HepG2 (cell line): ENCODE measurements around the gene RABGAP1L. TPM values are rescaled to one million over a fixed set of nuclear protein-coding genes. Genes with fewer than 3 reads are reported as not detected.

Experiments used
- ATAC-seq: fragments of 200-7000 bp; cut with Tn5 transposase; 3 replicates; pipeline ENCODE4 v1.9.1; 2020; ENCODE audit warnings: mild to moderate bottlenecking, moderate library complexity
- BruUV-seq: library from RNA; stranded (reverse); fragments of 400-500 nt; replicated peaks from 2 replicates; lab custom pipeline; 2021; lab: Mats Ljungman, UMichigan
- CTCF ChIA-PET: fragments of 300-600 bp; formaldehyde crosslinking; extraction: SDS; loops from one replicate; lab custom pipeline; 2021; ENCODE audit warnings: low total read pairs, inconsistent platforms, low intra/inter-chr PET ratio; lab: Yijun Ruan, JAX
- POLR2A ChIA-PET: fragments of 350-600 bp; sonication (Branson Sonifier 250); formaldehyde crosslinking; loops from one replicate; lab custom pipeline; 2020; ENCODE audit warnings: antibody characterized with exemption, inconsistent platforms; lab: Yijun Ruan, JAX
- DNase-seq: peaks from one replicate; pipeline ENCODE4 v3.0.0-alpha.2; 2015; ENCODE audit warnings: low spot score
- FAIRE-seq: peaks from 3 replicates; lab custom pipeline; 2011; peaks lifted over from hg19 to GRCh38; lab: Jason Lieb, UNC
- H2AFZ ChIP-seq: one replicate; pipeline ENCODE4 v1.6.1; 2011; ENCODE audit warnings: low read length, inconsistent platforms
- H3K27ac ChIP-seq: fragments of 300-600 bp; 3 replicates; pipeline ENCODE4 v1.8.0; 2011; ENCODE audit warnings: mixed run types, mild to moderate bottlenecking, mixed read lengths, low read length, inconsistent platforms; ENCODE audit not compliant: insufficient read depth; ENCODE audit errors: extremely low read length
- H3K27me3 ChIP-seq, 2 experiments: fragments of 200-600 bp in 1 of 2; 2 replicates in 1 of 2; 3 replicates in 1 of 2; pipeline versions ENCODE4 v1.6.0 to v1.8.0; 2011; ENCODE audit warnings: low read length in 2 of 2, mild to moderate bottlenecking in 2 of 2, moderate library complexity in 2 of 2, inconsistent platforms in 1 of 2; ENCODE audit not compliant: insufficient read depth in 2 of 2, control insufficient read depth in 1 of 2
- H3K36me3 ChIP-seq, 2 experiments: fragments of 200-600 bp in 1 of 2; replicated peaks in 1 of 2; 2 replicates in 1 of 2; 3 replicates in 1 of 2; pipeline versions ENCODE4 v1.5.1 to v1.8.0; 2011; ENCODE audit warnings: low read length in 2 of 2, inconsistent platforms in 1 of 2; ENCODE audit not compliant: insufficient read depth in 2 of 2, control insufficient read depth in 1 of 2
- H3K4me1 ChIP-seq: 2 replicates; pipeline ENCODE4 v1.5.1; 2012; ENCODE audit warnings: low read length, inconsistent platforms; ENCODE audit not compliant: insufficient read depth
- H3K4me2 ChIP-seq: 2 replicates; pipeline ENCODE4 v1.6.0; 2011; ENCODE audit warnings: low read depth, low read length, inconsistent platforms
- H3K4me3 ChIP-seq, 3 experiments: fragments of 200-600 bp in 1 of 3; sonication (generic), shearing (Covaris generic) in 1 of 3; replicated peaks in 1 of 3; 2 replicates each; pipeline ENCODE4 v1.5.1; 2011 to 2016; ENCODE audit warnings: low read length in 3 of 3, inconsistent platforms in 2 of 3, low read depth in 2 of 3, mild to moderate bottlenecking in 2 of 3, control low read depth in 1 of 3, mixed read lengths in 1 of 3; ENCODE audit not compliant: insufficient read depth in 1 of 3
- H3K79me2 ChIP-seq: one replicate; pipeline ENCODE4 v1.6.1; 2011; ENCODE audit warnings: low read length, inconsistent platforms; ENCODE audit not compliant: insufficient read depth
- H3K9ac ChIP-seq: 2 replicates; pipeline ENCODE4 v1.6.0; 2011; ENCODE audit warnings: mild to moderate bottlenecking, low read depth, low read length, inconsistent platforms; ENCODE audit not compliant: insufficient read depth
- H3K9me3 ChIP-seq: 2 replicates; pipeline ENCODE4 v1.5.1; 2012; ENCODE audit warnings: mild to moderate bottlenecking, low read length
- H4K20me1 ChIP-seq: 2 replicates; pipeline ENCODE4 v1.6.0; 2011; ENCODE audit warnings: inconsistent platforms, mild to moderate bottlenecking, low read length, moderate library complexity; ENCODE audit not compliant: insufficient read depth
- GATAD2A ChIP-seq: IDR thresholded peaks from 2 replicates; pipeline ENCODE4 v1.6.1; 2016
- HMG20A ChIP-seq: IDR thresholded peaks from 2 replicates; pipeline ENCODE4 v1.6.1; 2016; ENCODE audit warnings: borderline replicate concordance
- HNF4A ChIP-seq: sonication (generic); formaldehyde crosslinking; IDR thresholded peaks from 2 replicates; pipeline ENCODE4 v1.4.0; 2020; ENCODE audit warnings: missing genetic modification reagents
- ZNF570 ChIP-seq: sonication (generic); formaldehyde crosslinking; IDR thresholded peaks from 2 replicates; pipeline ENCODE4 v1.4.0; 2020; ENCODE audit warnings: mild to moderate bottlenecking, missing genetic modification reagents, borderline replicate concordance
- WGBS: methylation state at CpG from one replicate; pipeline ENCODE4 v1.1.6; 2017; ENCODE audit warnings: low lambda C conversion rate; 5-methylcytosine and 5-hydroxymethylcytosine counted together
- in situ Hi-C: cut with HindIII; loops from 2 replicates; pipeline ENCODE4 v1.10.0; 2017; ENCODE audit warnings: low pct_unique_long_range_greater_than_20kb; ENCODE audit not compliant: extremely low pct_ligation_motif_present
- intact Hi-C: fragments of 100-400 bp; cut with micrococcal nuclease; formaldehyde crosslinking; loops from one replicate; pipeline ENCODE4 v1.10.0; 2022; ENCODE audit not compliant: unreplicated experiment
- polyA plus RNA-seq, 8 experiments: library from polyadenylated mRNA; depleted of rRNA in 3 of 8; stranded (reverse) in 7 of 8; unstranded in 1 of 8; fragments of >200 nt; fragmentation: Illumina TruSeq in 4 of 8; extraction: Trizol in 4 of 8; gene quantifications; 2 replicates each; pipeline versions ENCODE4 v1.2.1 to v1.2.3, GENCODE V29; 2011 to 2016; ENCODE audit warnings: low read depth in 4 of 8, missing spikeins in 1 of 8, mixed read lengths in 1 of 8; ENCODE audit not compliant: insufficient read depth in 1 of 8
- total RNA-seq, 5 experiments: library from RNA; depleted of rRNA; stranded (reverse); fragments of >200 nt; fragmentation: Illumina TruSeq; extraction: Trizol; gene quantifications; 2 replicates each; pipeline ENCODE4 v1.2.3, GENCODE V29; 2016; ENCODE audit warnings: low read depth in 1 of 5
- TF ChIP-seq, protein P1 (sequence below): sonication (generic); formaldehyde crosslinking; IDR thresholded peaks from 2 replicates; pipeline ENCODE4 v1.5.0; 2020; ENCODE audit warnings: mild to moderate bottlenecking, missing genetic modification reagents

RABGAP1L gene
- total and polyA plus RNA-seq, 2 of the 13 experiments (the other 11 are each of a cell fraction or from before 2014, with no cell fraction given) = 7.9 to 22.6 TPM

DNA sequence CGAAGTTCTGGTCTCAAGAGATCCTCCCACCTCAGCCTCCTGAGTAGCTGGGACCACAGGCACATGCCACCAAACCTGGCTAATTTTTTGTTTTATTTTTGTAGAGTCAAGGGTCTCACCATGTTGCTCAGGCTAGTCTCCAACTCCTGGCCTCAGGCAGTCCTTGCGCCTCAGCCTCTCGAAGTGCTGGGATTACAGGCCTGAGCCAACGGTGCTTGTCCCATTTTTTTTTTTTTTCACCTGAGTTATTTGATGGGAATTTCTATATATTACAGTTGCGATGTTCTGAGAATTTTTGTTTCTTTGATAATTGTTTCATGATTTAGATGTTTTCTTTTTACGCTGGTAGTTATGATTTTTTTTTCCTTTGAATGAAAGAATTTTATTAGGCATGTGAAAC lies 2.5 kb downstream of the RABGAP1L start:
- CTCF ChIA-PET = no interaction called here
- POLR2A ChIA-PET = no interaction called here
- no peak overlapping the region for H3K9ac ChIP-seq
- H2AFZ ChIP-seq = no peak overlapping the region
- intact Hi-C loops (no loop called here), in situ Hi-C loops (no loop called here)
- H3K36me3 ChIP-seq = no peaks in the 10 kb centered on the region
- H3K9me3 ChIP-seq = no peaks in the 10 kb centered on the region
- peaks cover 52% of the 10 kb centered on the region for H3K4me1 ChIP-seq
- 96% methylated on average over 6 of the region's 6 CpGs for WGBS
- TF ChIP-seq, protein P1, sequence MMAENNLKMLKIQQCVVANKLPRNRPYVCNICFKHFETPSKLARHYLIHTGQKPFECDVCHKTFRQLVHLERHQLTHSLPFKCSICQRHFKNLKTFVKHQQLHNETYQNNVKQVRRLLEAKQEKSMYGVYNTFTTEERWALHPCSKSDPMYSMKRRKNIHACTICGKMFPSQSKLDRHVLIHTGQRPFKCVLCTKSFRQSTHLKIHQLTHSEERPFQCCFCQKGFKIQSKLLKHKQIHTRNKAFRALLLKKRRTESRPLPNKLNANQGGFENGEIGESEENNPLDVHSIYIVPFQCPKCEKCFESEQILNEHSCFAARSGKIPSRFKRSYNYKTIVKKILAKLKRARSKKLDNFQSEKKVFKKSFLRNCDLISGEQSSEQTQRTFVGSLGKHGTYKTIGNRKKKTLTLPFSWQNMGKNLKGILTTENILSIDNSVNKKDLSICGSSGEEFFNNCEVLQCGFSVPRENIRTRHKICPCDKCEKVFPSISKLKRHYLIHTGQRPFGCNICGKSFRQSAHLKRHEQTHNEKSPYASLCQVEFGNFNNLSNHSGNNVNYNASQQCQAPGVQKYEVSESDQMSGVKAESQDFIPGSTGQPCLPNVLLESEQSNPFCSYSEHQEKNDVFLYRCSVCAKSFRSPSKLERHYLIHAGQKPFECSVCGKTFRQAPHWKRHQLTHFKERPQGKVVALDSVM (CRISPR knock-in tag) = 0 out of 2 replicates have a peak, but pooled peaks have one; percentile 12
- TF ChIP-seq ZNF570 (CRISPR knock-in tag) = no peak
- H3K4me3 ChIP-seq = no peak overlapping the region
- no peak overlapping the region for H3K27ac ChIP-seq
- no TSS peak for BruUV-seq
- H3K4me2 ChIP-seq = peak overlapping the region; percentile 2; the same call in 1 of the 2 replicates
- DNase-seq = no peak
- no peak for FAIRE-seq
- H3K79me2 ChIP-seq = peaks cover 41% of the 10 kb centered on the region
- no peaks in the 10 kb centered on the region for H4K20me1 ChIP-seq
- no peaks in the 10 kb centered on the region for H3K27me3 ChIP-seq
- no peak for ATAC-seq

DNA sequence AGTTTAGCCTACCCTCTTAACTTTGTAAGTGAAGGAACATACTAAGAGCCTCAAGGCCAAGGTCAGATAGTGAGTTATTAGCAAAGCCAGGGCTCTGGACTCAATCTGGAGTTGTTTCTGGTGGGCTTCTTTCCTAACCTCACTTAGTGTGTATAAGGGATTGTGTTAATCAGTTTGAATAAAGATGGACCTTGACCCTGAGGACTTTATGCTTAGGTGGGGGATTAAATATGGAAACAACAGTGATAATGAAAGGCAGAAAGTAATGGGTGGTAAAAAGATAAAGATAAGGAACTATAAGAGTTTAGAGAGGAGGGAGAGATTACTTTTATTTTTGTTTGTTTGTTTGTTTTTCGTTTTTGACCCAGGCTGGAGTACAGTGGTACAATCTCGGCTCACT lies 5.5 kb downstream of the RABGAP1L start:
- POLR2A ChIA-PET = interaction anchor here (0.7 to 1.6 kb wide), 2 partner anchors 297 to 1126 kb away, joined by 3 to 5 read pairs; partner anchors contain the start of genes GAS5 and ZBTB37

More for the DNA sequence above, 5.5 kb downstream of the RABGAP1L start:
- in situ Hi-C loops = no loop called here
- Histone ChIP-seq H3K27me3 (no peaks in the 10 kb centered on the region), H3K4me1 (peaks cover 49% of the 10 kb centered on the region), H4K20me1 (no peaks in the 10 kb centered on the region), H3K79me2 (peaks cover 41% of the 10 kb centered on the region), H3K9me3 (no peaks in the 10 kb centered on the region), H3K27ac (peak overlapping the region; percentile 21), H3K4me3 (no peak overlapping the region), H3K9ac (no peak overlapping the region), H3K36me3 (no peaks in the 10 kb centered on the region)
- CTCF ChIA-PET = no interaction called here
- ATAC-seq (no peak), FAIRE-seq (no peak)
- no TSS peak for BruUV-seq
- TF ChIP-seq GATAD2A (CRISPR knock-in tag) = 0 out of 2 replicates have a peak, but pooled peaks have one; percentile 20
- TF ChIP-seq HMG20A (CRISPR knock-in tag) = no peak
- peak; percentile 44; the same call in 1 of the 2 replicates for TF ChIP-seq HNF4A (CRISPR knock-in tag)
- TF ChIP-seq, all 625 proteins: peak for 2
- peak; percentile 24 for DNase-seq
- H3K4me2 ChIP-seq = peak overlapping the region; percentile 10; the same call in 1 of the 2 replicates
- WGBS = 78% methylated on average over 2 of the region's 2 CpGs
- intact Hi-C loops = no loop called here
- H2AFZ ChIP-seq = no peak overlapping the region
